ENCODE data around the gene RHOH. TPM values are rescaled to one million over a fixed set of nuclear protein-coding genes. Genes with fewer than 3 reads are reported as not detected.
"Not testable (repeated sequence)": the region's sequence is repeated elsewhere in the genome, so short reads cannot be mapped to it uniquely, and the experiment has no call there.

The RHOH gene
- total RNA-seq, 1 donor from 2014 or later = 0.70 TPM

GRCh38 chr4:40256817-40257216, 60.0 kb downstream of the RHOH start:
- DNase-seq (ENCODE audit: low spot score) = no peak
- ATAC-seq = no peak

GRCh38 chr4:40258627-40259026, 61.8 kb downstream of the RHOH start:
- ATAC-seq = no peak

GRCh38 chr4:40261231-40262076, 64.6 kb downstream of the RHOH start:
- DNase-seq (ENCODE audit: low spot score) (no peak), ATAC-seq (no peak)

More at GRCh38 chr4:40258627-40259026, 61.8 kb downstream of the RHOH start:
- no peak for DNase-seq (ENCODE audit: low spot score)

GRCh38 chr4:40262077-40262528, 65.3 kb downstream of the RHOH start:
- no peak for DNase-seq (ENCODE audit: low spot score)
- ATAC-seq = no peak

GRCh38 chr4:40262861-40263260, 66.0 kb downstream of the RHOH start:
- no peak for ATAC-seq
- DNase-seq (ENCODE audit: low spot score) = no peak

- ATAC-seq (no peak), DNase-seq (ENCODE audit: low spot score) (no peak)
Measured at GRCh38 chr4:40264497-40264896, 67.7 kb downstream of the RHOH start.

- no peak for ATAC-seq
- no peak for DNase-seq (ENCODE audit: low spot score)
Measured at GRCh38 chr4:40264995-40265909, 68.4 kb downstream of the RHOH start.

GRCh38 chr4:40265910-40266274, 69.1 kb downstream of the RHOH start:
- no peak for ATAC-seq

GRCh38 chr4:40269133-40269532, 72.3 kb downstream of the RHOH start:
- DNase-seq (ENCODE audit: low spot score) (no peak), ATAC-seq (no peak)

More at GRCh38 chr4:40265910-40266274, 69.1 kb downstream of the RHOH start:
- DNase-seq (ENCODE audit: low spot score) = no peak

GRCh38 chr4:40270609-40271008, 73.8 kb downstream of the RHOH start:
- ATAC-seq = no peak
- DNase-seq (ENCODE audit: low spot score) = no peak

GRCh38 chr4:40275065-40275730, 78.4 kb downstream of the RHOH start:
- ATAC-seq = no peak
- no peak for DNase-seq (ENCODE audit: low spot score)

GRCh38 chr4:40276546-40276945, 79.7 kb downstream of the RHOH start:
- DNase-seq (ENCODE audit: low spot score) = no peak
- no peak for ATAC-seq

- DNase-seq (ENCODE audit: low spot score) (no peak), ATAC-seq (no peak)
Measured at GRCh38 chr4:40280586-40280985, 83.8 kb downstream of the RHOH start.

- DNase-seq (ENCODE audit: low spot score) = no peak
- no peak for ATAC-seq
Measured at GRCh38 chr4:40281099-40281498, 84.3 kb downstream of the RHOH start.

GRCh38 chr4:40281913-40282312, 85.1 kb downstream of the RHOH start:
- ATAC-seq (no peak), DNase-seq (ENCODE audit: low spot score) (no peak)

- not testable (repeated sequence) for DNase-seq (ENCODE audit: low spot score); ATAC-seq
Measured at GRCh38 chr4:40282857-40283256, 86.0 kb downstream of the RHOH start.

GRCh38 chr4:40283413-40283812, 86.6 kb downstream of the RHOH start:
- DNase-seq (ENCODE audit: low spot score) (no peak), ATAC-seq (no peak)

GRCh38 chr4:40283968-40284367, 87.1 kb downstream of the RHOH start:
- ATAC-seq = no peak
- DNase-seq (ENCODE audit: low spot score) = no peak

GRCh38 chr4:40285692-40286091, 88.9 kb downstream of the RHOH start:
- DNase-seq (ENCODE audit: low spot score) = no peak
- no peak for ATAC-seq

GRCh38 chr4:40288566-40288965, 91.7 kb downstream of the RHOH start:
- DNase-seq (ENCODE audit: low spot score) (no peak), ATAC-seq (no peak)

Measured in left lobe of liver (tissue), 2 donors.